GM12801 (cell line): ENCODE data around the gene CAB39L.

Experiments
- TF ChIP-seq, protein P1 (sequence below): IDR thresholded peaks from one replicate; pipeline ENCODE4 v1.5.1; 2011; ENCODE audit warnings: control low read depth; ENCODE audit not compliant: insufficient read length; ENCODE audit errors: extremely low read depth

Gene CAB39L

DNA sequence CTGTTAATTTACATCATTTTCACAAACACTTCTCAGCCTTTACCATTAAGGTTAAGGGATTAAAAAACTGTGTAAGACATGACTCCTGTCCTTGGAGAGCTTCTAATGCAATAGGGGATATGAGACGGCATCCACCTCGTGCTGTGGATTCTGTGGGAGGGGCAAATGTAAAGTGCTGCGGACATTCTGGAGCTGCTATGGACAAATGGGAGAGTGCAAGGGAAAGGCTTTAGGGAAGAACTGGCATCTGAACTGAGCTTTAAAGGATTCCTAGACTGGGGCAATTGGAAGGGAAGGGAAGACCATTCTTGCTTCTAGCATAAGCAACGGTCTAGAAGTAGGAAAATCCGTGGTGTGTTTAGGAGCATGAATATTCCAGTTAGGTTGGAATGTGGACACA is 164.8 kb downstream of the CAB39L start:
- TF ChIP-seq, protein P1, sequence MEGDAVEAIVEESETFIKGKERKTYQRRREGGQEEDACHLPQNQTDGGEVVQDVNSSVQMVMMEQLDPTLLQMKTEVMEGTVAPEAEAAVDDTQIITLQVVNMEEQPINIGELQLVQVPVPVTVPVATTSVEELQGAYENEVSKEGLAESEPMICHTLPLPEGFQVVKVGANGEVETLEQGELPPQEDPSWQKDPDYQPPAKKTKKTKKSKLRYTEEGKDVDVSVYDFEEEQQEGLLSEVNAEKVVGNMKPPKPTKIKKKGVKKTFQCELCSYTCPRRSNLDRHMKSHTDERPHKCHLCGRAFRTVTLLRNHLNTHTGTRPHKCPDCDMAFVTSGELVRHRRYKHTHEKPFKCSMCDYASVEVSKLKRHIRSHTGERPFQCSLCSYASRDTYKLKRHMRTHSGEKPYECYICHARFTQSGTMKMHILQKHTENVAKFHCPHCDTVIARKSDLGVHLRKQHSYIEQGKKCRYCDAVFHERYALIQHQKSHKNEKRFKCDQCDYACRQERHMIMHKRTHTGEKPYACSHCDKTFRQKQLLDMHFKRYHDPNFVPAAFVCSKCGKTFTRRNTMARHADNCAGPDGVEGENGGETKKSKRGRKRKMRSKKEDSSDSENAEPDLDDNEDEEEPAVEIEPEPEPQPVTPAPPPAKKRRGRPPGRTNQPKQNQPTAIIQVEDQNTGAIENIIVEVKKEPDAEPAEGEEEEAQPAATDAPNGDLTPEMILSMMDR = no peak

GRCh38 chr13:49278211-49278610 is 165.7 kb downstream of the CAB39L start:
- TF ChIP-seq, protein P1 = no peak

GRCh38 chr13:49272296-49272695 is 171.6 kb downstream of the CAB39L start:
- TF ChIP-seq, protein P1 = no peak

DNA sequence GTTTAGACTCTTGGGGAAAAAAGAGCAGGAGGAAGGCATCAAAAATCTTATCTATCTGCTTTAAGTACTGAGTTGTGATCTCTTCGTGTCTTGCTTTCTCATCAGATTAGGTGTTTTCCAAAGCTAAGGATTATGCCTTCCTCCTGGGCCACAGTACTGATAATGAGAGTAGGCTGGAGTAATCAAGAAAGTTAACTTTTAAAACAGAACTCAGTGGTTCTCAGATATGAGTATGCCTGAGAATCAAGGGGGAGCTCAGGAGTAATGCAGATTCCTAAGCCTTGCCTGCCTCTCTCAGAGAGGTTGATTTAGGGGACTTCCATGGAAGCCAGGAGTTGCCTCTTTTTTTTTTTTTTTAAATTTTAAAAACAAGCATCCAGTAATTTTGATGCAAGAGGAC is 172.6 kb downstream of the CAB39L start:
- TF ChIP-seq, protein P1 = no peak

DNA sequence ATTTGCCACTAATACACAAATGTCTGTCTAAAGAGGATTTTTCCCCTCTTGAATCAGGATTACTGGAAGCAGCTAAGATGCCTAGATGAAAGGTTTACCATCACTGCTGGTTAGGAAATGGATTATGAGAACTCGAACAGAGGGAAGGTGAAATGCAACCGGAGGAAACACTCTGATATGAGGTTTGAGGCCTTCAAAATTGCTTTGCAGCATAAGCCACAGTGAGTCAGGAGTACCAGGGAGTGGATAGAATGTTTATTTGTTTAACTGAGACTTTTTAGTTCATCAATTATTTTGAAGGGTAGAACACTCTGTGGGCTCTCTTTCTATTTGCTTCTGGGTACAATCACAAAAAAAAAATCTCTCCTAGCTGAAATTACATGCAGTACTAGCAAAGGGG is 178.0 kb downstream of the CAB39L start:
- TF ChIP-seq, protein P1 = no peak

DNA sequence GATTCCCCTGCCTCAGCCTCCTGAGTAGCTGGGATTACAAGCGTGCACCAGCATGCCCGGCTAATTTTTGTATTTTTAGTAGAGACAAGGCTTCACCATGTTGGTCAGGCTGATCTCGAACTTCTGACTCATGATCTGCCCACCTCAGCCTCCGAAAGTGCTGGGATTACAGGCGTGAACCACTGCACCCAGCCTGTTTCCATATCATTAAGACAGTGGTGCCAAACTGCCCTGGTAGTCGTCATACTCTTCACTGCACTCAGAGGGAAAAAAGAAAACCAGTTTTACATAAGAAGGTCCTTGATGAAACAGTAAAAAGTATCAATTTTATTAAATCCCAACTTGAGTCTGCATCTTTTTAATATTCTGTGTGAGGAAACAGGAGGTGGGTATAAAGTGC is 181.2 kb downstream of the CAB39L start:
- TF ChIP-seq, protein P1 = no peak

DNA sequence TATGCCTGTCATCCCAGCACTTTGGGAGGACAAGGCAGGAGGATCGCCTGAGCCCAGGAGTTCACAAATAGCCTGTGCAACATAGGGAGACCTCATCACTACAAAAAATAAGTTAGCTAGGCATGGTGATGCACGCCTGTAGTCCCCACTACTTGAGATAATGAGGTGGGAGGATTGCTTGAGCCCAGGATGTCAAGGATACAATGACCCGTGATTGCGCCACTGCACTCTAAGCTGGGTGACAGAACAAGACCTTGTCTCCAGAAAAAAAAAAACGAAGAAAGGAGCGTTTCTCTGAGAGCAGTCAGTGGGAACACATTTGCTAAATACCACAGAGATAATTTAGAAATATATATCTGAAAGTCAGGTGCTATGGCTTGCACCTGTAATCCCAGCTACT is 184.3 kb downstream of the CAB39L start:
- TF ChIP-seq, protein P1 = no peak
